Right lobe of liver (tissue), 4 donors: Measurements from ENCODE around the gene PKD2L1.
"Not testable (repeated sequence)": the region's sequence is repeated elsewhere in the genome, so short reads cannot be mapped to it uniquely, and the experiment has no call there.

Experiments used
- CTCF ChIP-seq, 4 donors: fragments of 200-600 bp in 3 of 4; fragments of 450-650 bp in 1 of 4; IDR thresholded peaks; one replicate each; pipeline versions ENCODE4 v1.5.1 to v1.8.0; 2016 to 2022; ENCODE audit warnings: antibody characterized with exemption in 4 of 4, mild to moderate bottlenecking in 2 of 4
- POLR2A ChIP-seq: fragments of 450-650 bp; IDR thresholded peaks from one replicate; pipeline ENCODE4 v1.6.1; 2017; ENCODE audit warnings: antibody characterized with exemption, mild to moderate bottlenecking
- donor health status: DM: no; HTN: no; CAD: no.
- donor health status: DM: no; HTN: no; CAD: no.
- donor health status: DM: no; HTN: yes; CAD: no.

- TF ChIP-seq POLR2A; CTCF (IDR thresholded peaks at IDR 0.05): not testable (repeated sequence)
Observed at GRCh38 chr10:100292300-100292699, 37.7 kb downstream of the PKD2L1 start.
